Cortex of kidney (tissue), 1 donor: ENCODE measurements around the gene CFAP61.
"Not testable (repeated sequence)": the region's sequence is repeated elsewhere in the genome, so short reads cannot be mapped to it uniquely, and the experiment has no call there.

ENCODE experiments used
- DNase-seq: peaks from one replicate; lab custom pipeline; 2025; lab: John Stamatoyannopoulos, UW

Gene CFAP61

GRCh38 chr20:20331156-20331555, 278.8 kb downstream of the CFAP61 start:
- no peak for DNase-seq

- DNase-seq, result no peak
Measured at GRCh38 chr20:20331817-20332216, 279.5 kb downstream of the CFAP61 start.

- DNase-seq, result no peak
Measured at GRCh38 chr20:20333866-20334265, 281.5 kb downstream of the CFAP61 start.

- DNase-seq, result no peak
Measured at GRCh38 chr20:20334489-20334888, 282.2 kb downstream of the CFAP61 start.

- DNase-seq, result no peak
Measured at GRCh38 chr20:20338133-20338730, 285.9 kb downstream of the CFAP61 start.

- no peak for DNase-seq
Measured at GRCh38 chr20:20340443-20340842, 288.1 kb downstream of the CFAP61 start.

- no peak for DNase-seq
Measured at GRCh38 chr20:20341371-20341770, 289.0 kb downstream of the CFAP61 start.

- DNase-seq, result no peak
Measured at GRCh38 chr20:20342066-20342465, 289.7 kb downstream of the CFAP61 start.

GRCh38 chr20:20343932-20344331, 291.6 kb downstream of the CFAP61 start:
- no peak for DNase-seq

GRCh38 chr20:20344476-20344875, 292.1 kb downstream of the CFAP61 start:
- DNase-seq, result no peak

GRCh38 chr20:20353576-20353975, 301.2 kb downstream of the CFAP61 start:
- DNase-seq, result no peak

GRCh38 chr20:20355503-20355902, 303.2 kb downstream of the CFAP61 start:
- DNase-seq, result not testable (repeated sequence)

GRCh38 chr20:20358801-20359200, 306.5 kb downstream of the CFAP61 start:
- no peak for DNase-seq

- no peak for DNase-seq
Measured at GRCh38 chr20:20359628-20360027, 307.3 kb downstream of the CFAP61 start.

- no peak for DNase-seq
Measured at GRCh38 chr20:20360464-20360863, 308.1 kb downstream of the CFAP61 start.

- DNase-seq, result no peak
Measured at GRCh38 chr20:20362774-20363433, 310.6 kb downstream of the CFAP61 start.

GRCh38 chr20:20363434-20363798, 311.1 kb downstream of the CFAP61 start:
- no peak for DNase-seq

GRCh38 chr20:20363799-20364592, 311.7 kb downstream of the CFAP61 start:
- DNase-seq, result no peak

- DNase-seq, result no peak
Measured at GRCh38 chr20:20364593-20365479, 312.5 kb downstream of the CFAP61 start.

GRCh38 chr20:20365480-20366161, 313.3 kb downstream of the CFAP61 start:
- DNase-seq, result no peak

GRCh38 chr20:20366551-20366875, 314.2 kb downstream of the CFAP61 start:
- DNase-seq, result no peak
